Transverse colon (tissue), 4 donors: ENCODE measurements around the gene KLF1. TPM values are rescaled to one million over a fixed set of nuclear protein-coding genes. Genes with fewer than 3 reads are reported as not detected.

Experiments
- DNase-seq: peaks from one replicate; pipeline ENCODE4 v3.0.0-alpha.2; 2019
- H3K27ac ChIP-seq, 4 donors: fragments of 200-600 bp; sonication (generic); 2 replicates each; pipeline ENCODE4 v1.5.1; 2016 to 2018; ENCODE audit warnings: inconsistent platforms in 4 of 4
- H3K27me3 ChIP-seq: fragments of 200-600 bp; sonication (generic); 2 replicates; pipeline ENCODE4 v1.5.1; 2017; ENCODE audit warnings: inconsistent platforms
- H3K36me3 ChIP-seq, 4 donors: fragments of 200-600 bp; sonication (generic); 2 replicates each; pipeline ENCODE4 v1.5.1; 2017 to 2019; ENCODE audit warnings: inconsistent platforms in 4 of 4
- H3K4me1 ChIP-seq, 4 donors: fragments of 200-600 bp; sonication (generic); 2 replicates each; pipeline ENCODE4 v1.5.1; 2017 to 2020; ENCODE audit warnings: inconsistent platforms in 4 of 4
- H3K4me3 ChIP-seq, 4 donors: fragments of 200-600 bp; sonication (generic); 1 replicate in 1 of 4; 2 replicates in 3 of 4; pipeline versions ENCODE4 v1.5.1 to v1.6.1; 2017 to 2019; ENCODE audit warnings: inconsistent platforms in 4 of 4
- H3K9me3 ChIP-seq, 2 donors: fragments of 200-600 bp; sonication (generic); 2 replicates each; pipeline ENCODE4 v1.5.1; 2017 to 2019; ENCODE audit warnings: inconsistent platforms in 2 of 2
- EP300 ChIP-seq: sonication (generic); formaldehyde crosslinking; IDR thresholded peaks from one replicate; pipeline ENCODE4 v1.6.1; 2017; ENCODE audit warnings: antibody characterized with exemption, low read depth
- POLR2A ChIP-seq: fragments of 450-650 bp; IDR thresholded peaks from one replicate; pipeline ENCODE4 v1.6.1; 2016; ENCODE audit warnings: antibody characterized with exemption, mild to moderate bottlenecking, moderate library complexity
- POLR2AphosphoS5 ChIP-seq, 3 donors: sonication (generic); formaldehyde crosslinking; IDR thresholded peaks; one replicate each; pipeline ENCODE4 v1.6.1; 2016; ENCODE audit warnings: antibody characterized with exemption in 3 of 3
- WGBS, 2 donors: methylation state at CpG; one replicate each; pipeline ENCODE4 v1.1.5; 2018; ENCODE audit warnings: low coverage in 1 of 2; 5-methylcytosine and 5-hydroxymethylcytosine counted together
- in situ Hi-C, 4 donors: fragments of 200-750 bp; cut with MboI; loops; one replicate each; pipeline versions ENCODE4 v1.15.0 to v1.15.1; 2017; ENCODE audit warnings: low sequenced_read_pairs in 3 of 4, low pct_ligation_motif_present in 1 of 4, low pct_unique_long_range_greater_than_20kb in 1 of 4
- intact Hi-C: fragments of 100-400 bp; cut with DNase I; formaldehyde crosslinking; loops from one replicate; pipeline ENCODE4 v1.15.1; 2023; ENCODE audit warnings: low total_unique reads
- total RNA-seq, 4 donors: library from RNA; depleted of rRNA; stranded (reverse); fragments of >200 nt; gene quantifications; one replicate each; pipeline ENCODE4 v1.1.0, GENCODE V29; 2016
- TF ChIP-seq, protein P1 (sequence below), 5 experiments: fragments of 200-600 bp in 3 of 5; fragments of 450-650 bp in 2 of 5; sonication (generic) in 3 of 5; IDR thresholded peaks; 1 replicate in 2 of 5; 2 replicates in 3 of 5; pipeline ENCODE4 v1.5.1; 2016 to 2017; ENCODE audit warnings: antibody characterized with exemption in 5 of 5, inconsistent platforms in 3 of 5, mild to moderate bottlenecking in 2 of 5, moderate library complexity in 1 of 5

Gene KLF1
- total RNA-seq, 4 donors from 2014 or later: 0.32 TPM; not detected in 3

GRCh38 chr19:12896460-12896859 lies 9.5 kb upstream of the KLF1 start:
- 80 to 96% methylated on average over 2 to 17 of the region's 17 CpGs for WGBS, 2 donors
- Histone ChIP-seq H3K9me3 (no peaks in the 10 kb centered on the region), H3K4me1 (peaks cover 8 to 11% (median 10%) of the 10 kb centered on the region in 4 donors), H3K4me3 (no peak overlapping the region), H3K27ac (no peak overlapping the region), H3K27me3 (no peaks in the 10 kb centered on the region), H3K36me3 (no peaks in the 10 kb centered on the region)
- no peak for DNase-seq
- TF ChIP-seq EP300: no peak
- TF ChIP-seq, protein P1, sequence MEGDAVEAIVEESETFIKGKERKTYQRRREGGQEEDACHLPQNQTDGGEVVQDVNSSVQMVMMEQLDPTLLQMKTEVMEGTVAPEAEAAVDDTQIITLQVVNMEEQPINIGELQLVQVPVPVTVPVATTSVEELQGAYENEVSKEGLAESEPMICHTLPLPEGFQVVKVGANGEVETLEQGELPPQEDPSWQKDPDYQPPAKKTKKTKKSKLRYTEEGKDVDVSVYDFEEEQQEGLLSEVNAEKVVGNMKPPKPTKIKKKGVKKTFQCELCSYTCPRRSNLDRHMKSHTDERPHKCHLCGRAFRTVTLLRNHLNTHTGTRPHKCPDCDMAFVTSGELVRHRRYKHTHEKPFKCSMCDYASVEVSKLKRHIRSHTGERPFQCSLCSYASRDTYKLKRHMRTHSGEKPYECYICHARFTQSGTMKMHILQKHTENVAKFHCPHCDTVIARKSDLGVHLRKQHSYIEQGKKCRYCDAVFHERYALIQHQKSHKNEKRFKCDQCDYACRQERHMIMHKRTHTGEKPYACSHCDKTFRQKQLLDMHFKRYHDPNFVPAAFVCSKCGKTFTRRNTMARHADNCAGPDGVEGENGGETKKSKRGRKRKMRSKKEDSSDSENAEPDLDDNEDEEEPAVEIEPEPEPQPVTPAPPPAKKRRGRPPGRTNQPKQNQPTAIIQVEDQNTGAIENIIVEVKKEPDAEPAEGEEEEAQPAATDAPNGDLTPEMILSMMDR (IDR thresholded peaks at IDR 0.05): no peak
- no peak for TF ChIP-seq POLR2AphosphoS5 (IDR thresholded peaks at IDR 0.05)
- no peak for TF ChIP-seq POLR2A
- intact Hi-C loops: no loop called here
- in situ Hi-C loops: no loop called here

- TF ChIP-seq EP300: no peak
- TF ChIP-seq, protein P1 (IDR thresholded peaks at IDR 0.05): no peak
- Histone ChIP-seq H3K9me3 (no peaks in the 10 kb centered on the region), H3K27me3 (no peaks in the 10 kb centered on the region), H3K27ac (no peak overlapping the region), H3K4me3 (no peak overlapping the region), H3K36me3 (no peaks in the 10 kb centered on the region), H3K4me1 (peaks cover 9 to 16% (median 15%) of the 10 kb centered on the region in 4 donors)
- intact Hi-C loops: no loop called here
- 94% methylated on average over 5 of the region's 5 CpGs; no CpG with 5 or more reads in 1 of the 2 donors for WGBS, 2 donors
- in situ Hi-C loops: no loop called here
- no peak for DNase-seq
Measured at GRCh38 chr19:12893582-12893981, 6.6 kb upstream of the KLF1 start.

DNA sequence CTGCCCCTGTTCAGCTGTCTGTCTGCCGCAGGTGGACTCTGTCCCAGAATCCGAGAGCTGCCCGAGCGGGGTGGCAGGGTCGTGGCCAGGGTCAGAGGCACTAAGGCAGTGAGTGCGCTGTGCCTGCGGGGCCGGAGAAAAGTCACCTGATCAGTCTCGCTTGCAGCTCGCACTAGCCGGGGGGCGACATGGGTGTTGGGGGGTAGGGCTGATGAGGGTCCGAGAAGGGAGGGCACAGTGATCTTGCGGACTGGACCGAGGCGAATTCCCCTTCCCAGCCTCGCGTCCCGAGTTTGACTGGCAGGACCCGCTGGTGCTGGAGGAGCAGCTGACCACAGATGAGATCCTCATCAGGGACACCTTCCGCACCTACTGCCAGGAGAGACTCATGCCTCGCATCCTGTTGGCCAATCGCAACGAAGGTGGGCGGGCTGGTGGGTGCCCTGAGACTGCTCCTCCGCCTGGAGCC lies 4.6 kb upstream of the KLF1 start:
- H3K36me3 ChIP-seq: no peaks in the 10 kb centered on the region
- WGBS, 2 donors: 7% methylated on average over 21 of the region's 26 CpGs; no CpG with 5 or more reads in 1 of the 2 donors
- in situ Hi-C loops (no loop called here), intact Hi-C loops (no loop called here)
- peak overlapping the region; percentile 74 to 93 (median 85) for H3K27ac ChIP-seq
- TF ChIP-seq POLR2AphosphoS5 (IDR thresholded peaks at IDR 0.05) (no peak), POLR2A (no peak)
- peaks cover 9 to 16% (median 15%) of the 10 kb centered on the region in 4 donors for H3K4me1 ChIP-seq
- H3K9me3 ChIP-seq: no peaks in the 10 kb centered on the region
- no peaks in the 10 kb centered on the region for H3K27me3 ChIP-seq
- no peak for DNase-seq
- peak overlapping the region; percentile 68 to 91 (median 85) for H3K4me3 ChIP-seq

- WGBS, 2 donors: 1% methylated on average over 38 of the region's 49 CpGs; no CpG with 5 or more reads in 1 of the 2 donors
Measured at GRCh38 chr19:12890787-12891552, 4.0 kb upstream of the KLF1 start, which contains the start of gene GCDH. TSS of gene GCDH (plus strand) at chr19:12891160. CDS start at chr19:12891305, 145 bp downstream.

More at GRCh38 chr19:12890787-12891552, 4.0 kb upstream of the KLF1 start, which contains the start of gene GCDH:
- intact Hi-C loops: no loop called here
- no peaks in the 10 kb centered on the region for H3K27me3 ChIP-seq
- H3K4me1 ChIP-seq: peaks cover 9 to 19% (median 17%) of the 10 kb centered on the region in 4 donors
- DNase-seq: peak; percentile 98
- no peaks in the 10 kb centered on the region for H3K9me3 ChIP-seq
- H3K36me3 ChIP-seq: no peaks in the 10 kb centered on the region
- peak within 1 kb of the TSS; percentile 68 to 91 (median 85) for H3K4me3 ChIP-seq
- TF ChIP-seq POLR2A (peak; percentile 84), POLR2AphosphoS5 (IDR thresholded peaks at IDR 0.05) (peak; percentile 81 to 95 (median 89)), EP300 (no peak)
- TF ChIP-seq, protein P1 (IDR thresholded peaks at IDR 0.05): no peak
- peak within 1 kb of the TSS; percentile 74 to 93 (median 85) for H3K27ac ChIP-seq
- in situ Hi-C loops: no loop called here
